Activated naive CD8-positive, alpha-beta T cell treated with anti-CD3 and anti-CD28 coated beads, Interleukin-2, amount 10 ng/mL, durations not matched to agents 7 days and 5 days (primary cell): ENCODE results near the gene ZNF618. TPM values are rescaled to one million over a fixed set of nuclear protein-coding genes. Genes with fewer than 3 reads are reported as not detected.

Experiments used
- ATAC-seq: fragments of 150-1000 bp; cut with Tn5 transposase; one replicate; pipeline ENCODE4 v1.10.0; 2021; ENCODE audit warnings: low read depth, moderate library complexity
- POLR2A ChIA-PET: fragments of 350-600 bp; sonication (Branson Sonifier 250); formaldehyde crosslinking; loops from one replicate; lab custom pipeline; 2021; ENCODE audit warnings: antibody characterized with exemption; lab: Charles Lee
- DNase-seq: peaks from one replicate; pipeline ENCODE4 v3.0.0; 2021
- H3K27ac Mint-ChIP-seq: one replicate; pipeline ENCODE4 v1.8.0; 2022; ENCODE audit warnings: mild to moderate bottlenecking, mixed read lengths
- H3K27me3 Mint-ChIP-seq: one replicate; pipeline ENCODE4 v1.8.0; 2022; ENCODE audit warnings: mild to moderate bottlenecking, moderate library complexity, mixed read lengths
- H3K36me3 Mint-ChIP-seq: one replicate; pipeline ENCODE4 v1.8.0; 2021; ENCODE audit warnings: mild to moderate bottlenecking, mixed read lengths
- H3K4me1 Mint-ChIP-seq: one replicate; pipeline ENCODE4 v1.8.0; 2021; ENCODE audit warnings: mixed read lengths
- H3K4me3 Mint-ChIP-seq: one replicate; pipeline ENCODE4 v1.8.0; 2022; ENCODE audit warnings: mild to moderate bottlenecking, moderate library complexity, mixed read lengths
- H3K9me3 Mint-ChIP-seq: one replicate; pipeline ENCODE4 v1.8.0; 2021; ENCODE audit warnings: mixed read lengths
- total RNA-seq, 2 experiments: library from RNA; stranded (reverse); gene quantifications; one replicate each; pipeline ENCODE4 v1.2.3, GENCODE V29; 2021

Gene ZNF618
- total RNA-seq, 2 experiments from 2014 or later, result 0.60 to 0.75 TPM

DNA sequence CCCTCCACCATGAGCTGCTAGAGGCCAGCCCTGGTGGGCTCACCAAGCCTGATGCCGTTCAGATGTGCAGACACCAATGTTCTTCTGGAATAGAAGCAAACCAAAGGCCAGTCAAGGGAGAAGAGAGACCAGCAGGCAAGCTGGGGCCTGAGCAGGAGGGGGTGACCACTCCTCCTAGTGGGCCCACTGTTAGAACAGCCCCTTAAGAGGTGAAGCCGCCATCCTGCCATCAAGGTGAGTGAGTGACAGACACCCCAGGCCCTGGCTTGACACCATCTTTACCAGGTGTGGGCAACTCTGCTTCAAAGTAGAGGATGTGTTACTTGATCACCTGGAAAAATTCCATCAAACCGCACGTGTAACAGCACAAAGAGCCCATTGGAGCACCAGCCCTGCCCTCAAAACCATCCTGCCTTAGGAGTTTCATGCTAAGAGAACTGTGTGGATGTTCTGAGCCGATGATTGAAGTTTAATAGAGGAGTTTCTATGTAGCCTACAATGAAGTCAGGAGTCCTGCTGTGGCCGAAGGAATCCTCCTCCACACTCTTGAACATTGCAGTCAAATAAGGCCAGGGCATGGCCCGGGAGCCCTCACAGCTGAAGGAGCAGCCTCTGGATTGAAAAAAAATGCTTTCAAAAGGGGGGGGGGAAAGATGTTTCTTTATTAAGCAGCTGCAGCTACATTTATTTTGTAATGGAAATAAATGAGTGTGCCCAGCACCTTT is 181.2 kb downstream of the ZNF618 start:
- no peak overlapping the region for H3K4me3 Mint-ChIP-seq
- H3K4me1 Mint-ChIP-seq, result no peaks in the 10 kb centered on the region
- H3K27ac Mint-ChIP-seq, result no peak overlapping the region

DNA sequence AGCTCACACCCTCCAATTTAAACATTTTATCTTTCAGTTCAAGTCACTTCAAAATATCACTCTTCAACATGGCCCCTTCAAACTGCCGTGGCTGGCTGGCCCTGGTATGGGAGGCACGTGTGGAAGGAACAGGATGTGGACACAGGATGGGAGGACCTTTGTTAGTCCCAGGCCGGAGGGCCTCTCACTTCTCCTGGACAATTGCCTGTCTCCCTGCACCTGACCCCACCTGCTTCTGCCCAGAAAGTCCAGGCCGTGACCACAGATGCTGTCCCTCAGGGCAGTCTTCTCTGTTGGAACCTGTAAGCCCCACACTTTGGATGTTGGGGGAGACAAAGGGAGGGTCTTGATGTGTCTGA is 182.6 kb downstream of the ZNF618 start:
- Mint-ChIP-seq H3K4me1 (no peaks in the 10 kb centered on the region), H3K36me3 (no peaks in the 10 kb centered on the region), H3K9me3 (no peaks in the 10 kb centered on the region), H3K27ac (no peak overlapping the region), H3K27me3 (peaks cover 9% of the 10 kb centered on the region), H3K4me3 (no peak overlapping the region)
- DNase-seq (no peak), ATAC-seq (no peak)
- POLR2A ChIA-PET, result interaction anchor here (0.6 kb wide), 1 partner anchor 1009 kb away, joined by 3 read pairs; no protein-coding TSS in a partner anchor

More for the DNA sequence above, 181.2 kb downstream of the ZNF618 start:
- DNase-seq (no peak), ATAC-seq (no peak)
- Mint-ChIP-seq H3K9me3 (no peaks in the 10 kb centered on the region), H3K27me3 (no peaks in the 10 kb centered on the region), H3K36me3 (no peaks in the 10 kb centered on the region)
- POLR2A ChIA-PET, result interaction anchor here (0.6 kb wide), 1 partner anchor 382 kb away, joined by 3 read pairs; no protein-coding TSS in a partner anchor

DNA sequence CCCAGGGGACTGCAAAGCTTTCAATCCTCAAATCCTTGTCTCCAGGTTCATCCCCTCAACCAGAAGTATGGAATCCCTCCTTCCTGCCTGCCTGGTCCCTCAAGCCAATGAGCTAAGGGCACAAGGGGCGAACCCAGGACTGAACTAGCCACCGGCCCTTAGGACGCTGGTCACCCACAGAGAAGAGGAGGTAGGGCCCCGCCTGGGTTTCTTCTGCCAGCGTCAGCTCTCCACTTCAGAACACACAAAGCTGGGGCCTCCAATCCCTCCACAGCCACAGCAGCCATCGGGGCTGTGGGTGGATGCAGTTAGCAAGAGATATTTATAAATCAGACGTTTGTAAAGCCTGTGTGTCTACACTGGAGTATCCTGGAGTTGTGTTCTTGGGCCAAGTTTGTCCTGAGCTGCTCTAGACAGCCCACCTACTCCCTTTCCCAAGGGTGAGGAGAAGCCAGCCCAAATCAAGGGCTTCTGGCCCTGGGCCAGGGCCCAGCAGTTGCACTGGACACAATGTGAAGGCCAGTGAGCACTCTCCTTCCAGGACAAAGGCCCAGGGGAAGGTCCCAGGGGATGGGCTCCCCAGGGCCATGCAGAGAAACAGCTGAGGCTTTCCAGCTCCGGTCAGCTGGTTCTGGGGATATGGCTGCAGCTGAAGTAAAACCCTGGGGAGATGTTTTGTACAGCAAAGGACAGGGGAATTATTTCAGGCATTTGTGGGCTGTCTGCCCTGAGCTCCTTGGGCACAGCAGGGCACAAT is 183.1 kb downstream of the ZNF618 start:
- H3K27ac Mint-ChIP-seq, result no peak overlapping the region
- POLR2A ChIA-PET, result no interaction called here
- DNase-seq, result no peak
- ATAC-seq, result no peak
- H3K4me1 Mint-ChIP-seq, result no peaks in the 10 kb centered on the region
- H3K4me3 Mint-ChIP-seq, result no peak overlapping the region
- no peaks in the 10 kb centered on the region for H3K36me3 Mint-ChIP-seq
- H3K27me3 Mint-ChIP-seq, result peaks cover 13% of the 10 kb centered on the region
- H3K9me3 Mint-ChIP-seq, result no peaks in the 10 kb centered on the region

DNA sequence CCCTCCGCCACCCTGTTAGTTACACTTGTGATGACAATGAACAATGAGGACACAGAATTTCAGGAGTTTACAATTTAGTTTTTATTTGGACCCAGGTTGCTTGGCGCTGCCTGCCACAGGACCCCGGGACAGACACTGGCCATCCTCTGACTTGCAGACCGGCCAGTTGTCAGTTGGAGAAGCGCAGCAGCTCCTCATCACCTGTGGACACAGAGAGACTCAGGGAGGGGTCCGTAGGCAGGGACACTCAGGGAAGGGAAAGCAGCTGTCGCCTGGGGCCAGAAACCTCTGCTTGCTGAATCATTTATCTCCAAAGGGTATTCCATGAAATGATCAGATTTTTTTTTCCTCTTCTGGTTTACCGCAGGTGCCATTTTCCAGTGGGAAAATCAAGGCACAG is 184.0 kb downstream of the ZNF618 start:
- no peak for ATAC-seq
- no peaks in the 10 kb centered on the region for H3K4me1 Mint-ChIP-seq
- H3K27me3 Mint-ChIP-seq, result peaks cover 16% of the 10 kb centered on the region
- no peaks in the 10 kb centered on the region for H3K9me3 Mint-ChIP-seq
- DNase-seq, result no peak
- H3K27ac Mint-ChIP-seq, result no peak overlapping the region
- H3K4me3 Mint-ChIP-seq, result no peak overlapping the region
- POLR2A ChIA-PET, result no interaction called here
- no peaks in the 10 kb centered on the region for H3K36me3 Mint-ChIP-seq

DNA sequence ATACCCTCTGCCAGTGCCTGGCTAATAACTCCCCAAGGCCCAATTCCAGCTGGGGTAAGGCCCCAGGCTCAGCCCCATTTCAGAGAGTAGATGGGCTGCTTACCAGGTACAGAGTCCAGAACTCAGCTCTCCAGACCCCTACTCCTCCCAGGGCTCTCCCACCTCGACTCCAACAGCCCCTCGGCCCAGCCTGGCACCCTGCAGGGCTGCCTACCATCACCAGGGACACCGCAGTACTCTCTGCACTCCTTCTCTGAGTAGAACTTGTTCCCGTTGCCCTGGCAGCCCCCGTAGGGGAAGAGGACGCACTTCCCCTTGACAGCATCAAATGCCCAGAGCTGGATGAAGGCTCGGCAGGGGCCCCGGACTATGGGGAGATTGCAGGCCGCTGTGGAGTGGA is 184.6 kb downstream of the ZNF618 start:
- H3K27me3 Mint-ChIP-seq, result peaks cover 16% of the 10 kb centered on the region
- no peaks in the 10 kb centered on the region for H3K9me3 Mint-ChIP-seq
- H3K4me1 Mint-ChIP-seq, result no peaks in the 10 kb centered on the region
- POLR2A ChIA-PET, result no interaction called here
- ATAC-seq (no peak), DNase-seq (no peak)
- no peaks in the 10 kb centered on the region for H3K36me3 Mint-ChIP-seq
- H3K27ac Mint-ChIP-seq, result no peak overlapping the region
- H3K4me3 Mint-ChIP-seq, result no peak overlapping the region

DNA sequence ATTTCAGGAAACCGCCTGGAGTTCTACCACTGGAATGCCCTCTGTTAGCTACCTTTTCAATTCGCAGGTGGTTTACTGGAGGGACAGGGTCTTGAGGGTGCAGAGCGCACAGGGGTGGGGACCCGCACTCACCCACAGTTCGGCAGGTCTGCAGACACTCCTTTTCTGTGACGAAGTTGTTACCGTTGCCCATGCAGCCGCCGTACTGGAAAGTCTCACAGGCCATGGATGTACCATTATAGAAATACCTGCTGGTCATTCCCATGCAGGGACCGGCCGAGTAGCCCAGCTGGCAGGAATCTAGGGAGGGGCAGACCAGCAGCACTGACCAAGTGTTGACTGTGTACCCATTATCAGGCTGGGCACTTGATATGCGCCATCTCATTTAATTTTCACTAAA is 185.2 kb downstream of the ZNF618 start:
- no peak for DNase-seq

DNA sequence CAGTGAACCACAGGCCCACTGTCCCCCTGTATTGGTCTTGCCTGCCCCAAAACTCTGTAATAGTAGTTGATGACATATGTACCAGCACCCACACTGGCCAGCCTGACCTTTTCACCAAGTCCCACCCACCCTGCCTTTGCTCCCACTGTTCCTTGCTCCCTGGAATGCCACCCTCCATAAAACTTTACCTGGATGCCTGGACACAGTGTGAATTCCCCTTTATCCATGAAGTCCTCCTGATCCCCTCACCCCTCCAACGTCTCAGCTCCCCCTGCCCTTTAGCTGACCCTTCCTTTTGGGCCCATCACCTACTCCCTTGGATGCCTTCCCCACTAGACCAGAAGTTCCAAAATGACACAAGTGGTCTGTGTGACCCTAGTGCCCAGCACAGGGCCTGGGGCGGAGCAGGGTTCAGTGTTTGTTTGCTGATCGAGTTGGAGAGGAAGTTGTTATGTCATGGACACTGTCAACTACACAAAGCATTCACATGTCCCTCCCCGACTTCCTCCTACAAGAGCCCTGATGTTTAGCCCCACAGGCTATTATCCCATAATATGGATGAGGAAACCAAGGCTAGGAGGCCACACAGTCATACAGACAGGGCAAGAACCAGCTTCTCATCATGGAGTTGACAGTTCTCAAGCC is 185.8 kb downstream of the ZNF618 start:
- no peak overlapping the region for H3K4me3 Mint-ChIP-seq
- H3K36me3 Mint-ChIP-seq, result no peaks in the 10 kb centered on the region
- no peak for DNase-seq
- POLR2A ChIA-PET, result no interaction called here
- no peaks in the 10 kb centered on the region for H3K9me3 Mint-ChIP-seq
- no peak for ATAC-seq
- no peak overlapping the region for H3K27ac Mint-ChIP-seq
- peaks cover 18% of the 10 kb centered on the region for H3K27me3 Mint-ChIP-seq
- H3K4me1 Mint-ChIP-seq, result no peaks in the 10 kb centered on the region

More for the DNA sequence above, 185.2 kb downstream of the ZNF618 start:
- POLR2A ChIA-PET, result no interaction called here
- Mint-ChIP-seq H3K27me3 (peaks cover 16% of the 10 kb centered on the region), H3K27ac (no peak overlapping the region), H3K36me3 (no peaks in the 10 kb centered on the region), H3K4me1 (no peaks in the 10 kb centered on the region), H3K4me3 (no peak overlapping the region), H3K9me3 (no peaks in the 10 kb centered on the region)
- no peak for ATAC-seq

DNA sequence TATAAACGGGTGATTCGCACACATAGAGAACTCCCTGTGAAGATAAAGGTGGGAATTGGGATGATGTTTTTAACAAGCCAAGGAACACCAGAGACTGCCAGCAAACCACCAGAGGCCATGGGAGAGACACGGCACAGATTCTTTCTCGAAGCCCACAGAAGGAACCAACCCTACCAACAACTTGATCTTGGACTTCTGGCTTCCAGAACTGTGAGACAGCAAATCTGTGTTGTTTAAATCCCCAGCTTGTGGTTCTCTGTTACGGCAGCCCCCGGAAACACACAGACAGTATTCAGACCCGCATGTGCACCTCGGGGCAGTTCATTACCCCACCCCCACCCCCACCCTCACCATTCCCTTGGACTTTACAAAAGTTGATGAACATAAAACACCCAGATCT is 189.2 kb downstream of the ZNF618 start:
- POLR2A ChIA-PET, result no interaction called here
- no peak for ATAC-seq
- Mint-ChIP-seq H3K27me3 (peaks cover 18% of the 10 kb centered on the region), H3K4me1 (no peaks in the 10 kb centered on the region), H3K27ac (no peak overlapping the region), H3K36me3 (no peaks in the 10 kb centered on the region), H3K9me3 (no peaks in the 10 kb centered on the region), H3K4me3 (no peak overlapping the region)
- DNase-seq, result no peak

DNA sequence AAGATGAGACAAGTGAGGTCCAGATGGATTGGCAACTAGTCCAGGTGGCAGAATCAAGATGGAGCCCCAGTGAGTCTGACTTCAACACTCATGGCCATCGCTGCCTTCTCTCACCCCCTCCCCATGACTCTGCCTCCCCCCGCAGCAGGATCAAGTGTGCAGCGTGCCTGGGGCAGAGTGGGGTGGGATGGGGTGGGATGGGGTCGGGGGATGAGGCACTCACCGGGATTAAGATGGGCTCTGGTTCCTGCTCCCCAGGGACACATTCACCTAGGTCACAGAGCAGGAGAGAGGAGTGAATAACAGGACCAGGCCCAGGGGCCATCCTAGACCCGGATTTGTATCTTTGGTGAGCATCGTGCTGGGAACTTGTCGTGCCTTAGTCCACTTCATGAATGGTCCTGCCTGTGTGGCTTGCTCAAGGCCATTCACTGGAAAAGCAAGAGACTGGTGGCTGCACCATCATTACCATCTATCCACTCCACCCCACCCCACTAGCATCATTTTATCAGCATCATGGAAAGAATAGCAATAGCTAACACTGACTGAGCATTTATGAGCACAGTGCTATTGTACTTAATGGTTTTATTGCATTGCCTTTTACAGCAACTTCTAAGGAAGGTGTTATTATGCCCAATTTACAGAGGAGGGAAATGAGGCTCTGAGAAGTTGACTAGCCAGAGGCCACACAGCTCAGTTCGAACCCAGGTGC is 193.5 kb downstream of the ZNF618 start:
- Mint-ChIP-seq H3K4me3 (no peak overlapping the region), H3K9me3 (no peaks in the 10 kb centered on the region), H3K27me3 (peaks cover 5% of the 10 kb centered on the region), H3K27ac (no peak overlapping the region), H3K36me3 (no peaks in the 10 kb centered on the region), H3K4me1 (no peaks in the 10 kb centered on the region)
- no peak for ATAC-seq
- no peak for DNase-seq
- POLR2A ChIA-PET, result no interaction called here

DNA sequence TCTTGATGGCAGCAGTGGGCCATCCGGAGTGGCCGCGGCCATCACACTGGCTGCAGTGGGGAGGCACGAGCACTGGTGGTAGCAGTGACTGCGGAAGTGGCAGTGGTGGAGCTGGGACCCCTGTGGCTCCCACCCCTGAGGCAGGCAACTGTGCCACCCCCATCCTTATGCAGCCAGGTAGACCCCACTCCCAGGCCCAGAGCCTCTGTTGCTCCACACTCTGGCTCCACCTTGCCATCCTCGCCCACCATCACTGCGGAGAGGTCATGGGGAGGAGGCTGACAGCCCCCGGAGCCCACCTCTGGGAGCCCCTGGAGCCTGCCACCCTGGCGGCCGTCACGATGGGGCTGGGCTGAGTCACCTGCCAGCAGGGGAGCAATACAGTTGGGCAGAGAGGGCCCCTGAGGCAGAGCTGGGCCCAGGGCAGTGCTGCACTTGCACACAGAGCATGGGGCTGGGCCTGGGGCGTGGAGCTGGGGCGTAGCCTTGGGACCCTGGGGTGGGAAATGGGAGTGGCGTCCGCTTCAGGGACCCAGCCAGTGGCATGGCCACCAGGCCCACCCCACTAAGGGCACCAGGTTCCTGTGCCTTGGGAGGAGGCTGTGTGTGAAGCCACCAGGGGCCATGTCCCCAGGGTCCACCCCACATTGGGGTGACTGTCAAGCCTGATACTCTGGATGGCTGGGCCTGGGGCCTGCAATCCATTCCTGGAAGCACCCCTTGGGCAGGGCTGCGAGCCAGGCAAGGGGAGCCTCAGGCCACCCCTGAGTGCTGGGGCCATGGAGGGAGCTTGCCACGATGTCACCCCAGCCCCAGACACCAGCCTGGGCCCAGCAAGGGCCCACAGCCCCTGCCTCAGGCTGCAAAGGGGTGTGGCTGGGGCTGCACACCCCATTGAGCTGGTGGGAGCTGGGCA is 194.3 kb downstream of the ZNF618 start:
- POLR2A ChIA-PET, result no interaction called here
- H3K4me1 Mint-ChIP-seq, result peaks cover 2% of the 10 kb centered on the region
- ATAC-seq (no peak), DNase-seq (no peak)
- H3K27ac Mint-ChIP-seq, result no peak overlapping the region
- H3K9me3 Mint-ChIP-seq, result no peaks in the 10 kb centered on the region
- no peaks in the 10 kb centered on the region for H3K36me3 Mint-ChIP-seq
- no peak overlapping the region for H3K4me3 Mint-ChIP-seq
- peaks cover 11% of the 10 kb centered on the region for H3K27me3 Mint-ChIP-seq

DNA sequence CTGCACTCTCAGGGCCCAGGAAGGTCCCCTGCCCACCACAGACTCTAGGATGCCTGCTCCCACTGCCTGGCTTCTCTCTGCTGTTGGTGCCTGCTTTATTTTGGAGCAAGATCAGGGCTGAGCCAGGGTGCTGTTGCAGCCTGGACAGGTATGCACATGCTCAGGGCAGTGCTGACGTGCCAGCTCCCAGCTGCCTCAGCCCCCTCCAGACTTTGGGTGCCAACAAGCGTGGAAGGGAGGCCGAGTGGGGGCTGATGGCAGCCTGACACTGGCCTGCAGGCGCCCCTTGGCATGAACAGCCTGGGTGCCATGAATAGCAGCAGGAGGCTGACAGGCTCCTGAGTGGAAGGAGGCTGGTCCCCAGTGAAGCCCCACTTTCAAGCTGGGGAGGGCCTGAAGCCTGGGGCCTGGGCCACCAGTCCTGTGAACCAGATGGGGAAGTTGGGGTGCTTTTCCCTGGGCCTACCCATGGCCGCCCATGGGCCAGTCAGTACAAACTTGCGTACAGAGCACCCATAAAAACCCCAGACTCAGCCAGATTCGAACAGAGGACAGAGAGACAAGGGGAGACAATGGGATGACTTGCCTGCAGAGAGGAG is 195.2 kb downstream of the ZNF618 start:
- H3K27ac Mint-ChIP-seq, result no peak overlapping the region
- H3K27me3 Mint-ChIP-seq, result peaks cover 14% of the 10 kb centered on the region
- H3K4me1 Mint-ChIP-seq, result peaks cover 2% of the 10 kb centered on the region
- POLR2A ChIA-PET, result no interaction called here
- no peak for DNase-seq
- H3K9me3 Mint-ChIP-seq, result no peaks in the 10 kb centered on the region
- H3K36me3 Mint-ChIP-seq, result no peaks in the 10 kb centered on the region
- no peak for ATAC-seq
- H3K4me3 Mint-ChIP-seq, result no peak overlapping the region
